A172 (cell line): ENCODE measurements around the gene CDYL2. TPM values are rescaled to one million over a fixed set of nuclear protein-coding genes. Genes with fewer than 3 reads are reported as not detected.
A peak's percentile ranks its signal among the peaks of the same experiment; 100 is the strongest.
"Not testable (repeated sequence)": the region's sequence is repeated elsewhere in the genome, so short reads cannot be mapped to it uniquely, and the experiment has no call there.

ENCODE experiments used
- DNase-seq: peaks from one replicate; pipeline ENCODE4 v3.0.0-alpha.2; 2015; ENCODE audit warnings: low spot score
- total RNA-seq: library from RNA; depleted of rRNA; stranded (reverse); fragments of >200 nt; shearing (Covaris generic); gene quantifications from 2 replicates; pipeline ENCODE4 v1.2.3, GENCODE V29; 2014

The CDYL2 gene
- total RNA-seq, 1 experiment from 2014 or later: 6.3 TPM

GRCh38 chr16:80809366-80809765 lies 5.0 kb upstream of the CDYL2 start:
- no peak for DNase-seq

DNA sequence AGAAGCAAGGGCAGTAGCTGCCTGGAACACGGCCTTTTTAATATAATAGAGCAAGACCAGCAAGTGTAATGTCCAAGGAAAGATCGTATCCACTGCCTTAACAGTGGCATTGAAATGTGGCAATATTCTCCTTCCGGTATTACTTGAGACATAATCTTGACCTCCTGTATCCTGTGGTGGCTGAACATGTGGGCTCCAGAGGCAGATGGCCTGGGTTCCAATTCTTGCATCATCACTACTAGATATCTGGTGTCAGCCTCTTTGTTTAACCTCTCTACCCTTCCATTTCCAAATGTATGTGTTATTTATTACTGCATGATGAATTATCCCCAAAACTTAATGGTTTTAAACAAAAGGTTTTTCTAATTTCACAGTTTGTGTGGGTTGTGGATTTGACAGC lies 3.5 kb upstream of the CDYL2 start:
- no peak for DNase-seq

DNA sequence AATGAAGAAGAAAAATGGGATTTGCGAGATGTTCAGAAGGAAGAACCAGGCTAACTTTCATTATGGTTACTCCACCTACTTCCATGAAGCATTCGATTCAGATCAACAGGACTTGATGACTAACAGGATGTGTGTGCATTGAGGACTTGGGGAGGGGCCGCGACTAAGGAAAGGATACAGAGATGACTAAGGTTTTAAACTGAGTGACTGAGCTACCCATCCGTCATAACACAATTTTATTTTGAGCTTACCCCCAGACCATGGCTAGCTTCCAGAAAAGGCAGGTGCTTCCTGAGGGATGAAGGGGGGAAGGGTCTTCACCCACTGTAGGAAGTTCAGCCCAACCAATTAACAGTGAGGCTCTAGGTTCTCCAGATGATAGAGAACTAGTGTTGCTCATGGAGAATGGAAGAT lies 2.5 kb upstream of the CDYL2 start:
- peak; percentile 86 for DNase-seq

DNA sequence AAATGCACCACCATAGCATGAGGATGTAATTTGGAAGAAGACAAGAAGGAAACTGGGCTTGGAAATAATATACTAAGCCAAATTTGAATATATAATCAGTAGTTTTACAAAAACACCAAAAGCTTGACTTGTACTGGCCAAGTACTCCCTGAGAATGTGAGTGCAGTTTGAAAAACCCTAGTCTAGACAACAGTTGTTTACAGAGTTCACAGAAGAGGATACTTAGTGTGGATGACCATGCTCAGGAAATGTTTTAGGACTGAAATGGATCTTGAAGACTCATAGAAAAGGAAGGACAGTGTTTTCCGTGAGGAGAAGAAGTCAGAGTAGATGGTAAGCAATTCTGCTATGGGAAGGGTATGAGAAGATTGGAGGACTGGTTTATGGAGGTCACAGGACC lies 1.9 kb upstream of the CDYL2 start:
- no peak for DNase-seq

DNA sequence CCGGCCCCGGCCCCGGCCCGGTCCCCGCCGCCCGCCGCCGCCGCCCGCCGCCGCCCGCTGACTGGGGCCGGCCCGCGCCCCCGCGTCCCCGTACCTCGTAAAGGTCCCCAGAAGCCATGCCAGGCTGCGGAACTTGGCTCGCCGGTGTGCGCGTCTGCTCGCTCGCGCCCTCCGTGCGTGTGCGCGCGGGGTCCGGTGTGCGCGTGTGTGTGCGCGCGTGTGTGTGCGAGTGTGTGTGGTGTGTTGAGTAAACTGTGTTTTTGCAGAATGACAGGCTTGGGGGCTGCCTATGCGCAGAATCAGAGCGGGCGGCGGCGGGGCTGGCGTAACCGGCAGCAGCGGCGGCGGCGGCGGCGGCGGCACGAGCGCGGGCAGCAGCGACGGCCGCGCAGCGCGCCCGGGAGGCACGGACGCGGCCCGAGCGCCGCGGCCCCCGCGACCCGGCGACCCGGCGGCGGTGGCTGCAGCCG lies 307 bp downstream of the CDYL2 start:
- DNase-seq: peak; percentile 14

GRCh38 chr16:80803339-80804055 lies 901 bp downstream of the CDYL2 start:
- DNase-seq: no peak

DNA sequence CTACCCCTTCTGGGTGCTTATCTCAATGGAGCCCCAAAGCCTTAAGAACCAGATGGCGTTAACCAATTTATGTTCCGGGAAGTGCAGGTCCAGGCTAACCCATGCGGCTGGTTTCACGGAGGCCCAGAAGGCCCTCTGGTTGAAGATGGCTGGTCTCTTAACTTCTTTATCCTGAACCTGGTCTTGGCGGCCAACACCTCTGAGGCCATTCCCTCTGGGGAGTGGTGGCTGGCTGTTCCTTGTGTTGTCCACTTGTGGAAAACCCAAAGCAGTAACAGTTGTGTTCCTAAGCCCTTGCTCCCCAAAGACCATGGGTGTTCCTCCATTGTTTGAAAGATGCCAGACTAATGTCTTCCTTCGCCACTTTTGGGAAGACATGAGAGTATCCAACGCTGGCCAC lies 1.5 kb downstream of the CDYL2 start:
- no peak for DNase-seq

GRCh38 chr16:80802138-80802537 lies 2.3 kb downstream of the CDYL2 start:
- no peak for DNase-seq

GRCh38 chr16:80794071-80794470 lies 10.3 kb downstream of the CDYL2 start:
- no peak for DNase-seq

DNA sequence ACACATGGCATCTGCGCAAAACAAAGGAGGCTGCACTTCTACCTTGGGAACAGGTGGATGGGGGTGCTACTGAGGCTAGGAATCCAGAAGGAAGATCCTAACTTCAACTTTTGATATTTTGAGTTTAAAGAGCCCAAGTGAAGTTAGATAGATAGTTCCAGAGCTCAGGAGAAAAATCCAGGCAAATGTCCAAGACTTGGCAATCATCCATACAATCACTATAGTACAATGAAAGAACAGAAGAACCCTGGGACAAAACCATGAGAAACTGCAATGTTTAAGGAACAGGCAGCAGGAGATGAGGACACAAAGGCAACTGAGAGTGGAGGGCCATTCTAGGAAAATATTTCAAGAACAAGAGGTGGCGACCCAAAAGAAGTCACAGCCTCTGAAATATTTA lies 12.4 kb downstream of the CDYL2 start:
- DNase-seq: no peak

DNA sequence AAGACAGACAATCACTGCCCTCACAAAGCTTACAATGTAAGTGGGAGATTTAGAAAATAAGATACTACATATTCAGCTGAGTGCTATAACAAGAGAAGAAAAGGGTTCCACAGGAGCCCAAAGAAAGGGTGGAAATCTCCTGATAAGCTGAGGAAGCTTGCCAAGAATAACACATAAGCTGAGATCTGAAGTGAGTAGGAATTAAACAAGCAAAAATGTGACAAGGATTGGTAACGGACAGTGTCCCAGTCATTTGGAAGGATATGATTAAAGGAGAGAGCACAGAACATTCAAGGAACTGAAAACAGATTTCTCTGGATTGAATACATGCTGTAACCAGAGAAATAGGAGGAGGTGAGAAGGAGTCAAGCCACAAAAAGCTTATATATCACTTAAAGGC lies 13.0 kb downstream of the CDYL2 start:
- no peak for DNase-seq

- DNase-seq: no peak
Observed at GRCh38 chr16:80790751-80791150, 13.6 kb downstream of the CDYL2 start.

DNA sequence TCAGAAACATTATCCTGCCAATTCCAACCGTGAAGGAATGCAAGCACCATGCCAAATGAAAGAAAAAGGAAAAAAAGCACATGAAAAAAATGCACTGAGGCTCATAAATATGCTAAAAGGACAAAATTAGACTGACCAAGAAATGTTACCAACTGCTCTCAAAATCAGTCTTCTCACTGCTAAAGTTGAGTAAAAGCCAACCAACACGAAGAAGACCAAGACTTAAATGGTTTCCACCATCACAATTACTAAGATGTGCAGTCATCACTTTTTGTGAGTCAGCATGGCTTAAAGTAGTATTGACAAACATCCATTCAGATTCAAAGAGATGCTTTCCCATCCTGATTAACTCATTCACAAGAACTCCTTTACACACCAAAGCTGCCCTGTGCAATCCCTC lies 16.4 kb downstream of the CDYL2 start:
- no peak for DNase-seq

DNA sequence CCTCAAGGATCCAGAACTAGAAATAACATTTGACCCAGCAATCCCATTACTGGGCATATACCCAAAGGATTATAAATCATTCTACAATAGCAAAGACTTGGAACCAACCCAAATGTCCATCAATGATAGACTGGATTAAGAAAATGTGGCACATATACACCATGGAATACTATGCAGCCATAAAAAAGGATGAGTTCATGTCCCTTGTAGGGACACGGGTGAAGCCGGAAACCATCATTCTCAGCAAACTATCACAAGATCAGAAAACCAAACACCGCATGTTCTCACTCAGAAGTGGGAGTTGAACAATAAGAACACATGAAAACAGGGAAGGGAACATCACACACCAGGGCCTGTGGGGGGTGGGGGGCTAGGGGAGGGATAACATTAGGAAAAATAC lies 17.8 kb downstream of the CDYL2 start:
- not testable (repeated sequence) for DNase-seq

GRCh38 chr16:80784951-80785350 lies 19.4 kb downstream of the CDYL2 start:
- DNase-seq: no peak

GRCh38 chr16:80778703-80779102 lies 25.7 kb downstream of the CDYL2 start:
- no peak for DNase-seq

GRCh38 chr16:80776856-80777255 lies 27.5 kb downstream of the CDYL2 start:
- DNase-seq: no peak

GRCh38 chr16:80775450-80775849 lies 28.9 kb downstream of the CDYL2 start:
- no peak for DNase-seq

DNA sequence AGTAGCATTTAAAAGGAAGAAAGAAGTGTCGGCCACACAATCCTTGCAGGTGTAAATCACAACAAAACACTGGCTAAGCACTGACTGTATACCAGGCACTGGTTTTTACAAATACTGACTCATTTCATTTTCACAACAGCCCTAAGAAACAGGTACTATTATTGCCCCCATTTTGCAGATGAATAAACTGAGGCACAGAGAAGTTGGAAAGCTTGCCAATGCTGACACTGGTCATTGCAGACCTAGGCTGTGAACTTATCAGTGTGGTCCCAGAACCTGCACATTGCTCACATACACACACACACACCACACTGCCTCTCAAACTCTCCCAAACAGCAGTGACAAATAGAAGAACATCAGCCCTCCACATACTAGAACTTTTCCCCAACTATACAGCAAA lies 37.6 kb downstream of the CDYL2 start:
- no peak for DNase-seq

DNA sequence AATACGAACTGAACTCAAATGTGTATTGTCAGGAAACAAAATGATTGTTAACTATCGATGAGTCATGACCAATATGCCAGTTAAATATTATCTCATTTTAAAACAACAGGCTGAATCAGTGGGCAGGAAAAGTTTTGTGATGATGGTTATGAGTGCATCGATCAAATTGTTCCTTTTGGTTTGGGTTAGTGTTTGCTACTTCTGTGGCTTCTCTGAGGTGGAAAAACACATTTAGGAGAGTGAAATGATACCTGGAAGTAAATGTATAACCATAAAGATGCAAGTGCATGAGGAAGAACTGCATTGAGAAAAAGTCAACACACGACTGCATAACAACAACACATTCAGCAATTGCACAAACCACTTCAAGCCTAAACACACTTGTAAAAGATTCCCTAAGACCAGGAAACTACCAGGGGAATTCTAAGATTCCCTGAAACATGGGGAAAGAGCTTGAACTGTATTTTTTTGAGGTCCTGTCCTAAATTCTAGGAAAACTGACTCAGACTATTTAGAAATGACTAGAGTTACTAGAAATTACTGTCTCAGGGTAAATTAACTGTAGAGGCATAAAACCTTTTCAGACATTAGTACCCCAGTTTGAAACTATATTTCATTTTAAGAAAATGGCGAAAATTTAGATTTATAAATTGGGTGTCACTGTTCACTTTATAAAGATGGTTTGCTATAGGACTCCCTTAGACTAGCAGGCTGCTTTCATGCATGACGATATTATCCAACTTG lies 44.8 kb downstream of the CDYL2 start:
- no peak for DNase-seq

DNA sequence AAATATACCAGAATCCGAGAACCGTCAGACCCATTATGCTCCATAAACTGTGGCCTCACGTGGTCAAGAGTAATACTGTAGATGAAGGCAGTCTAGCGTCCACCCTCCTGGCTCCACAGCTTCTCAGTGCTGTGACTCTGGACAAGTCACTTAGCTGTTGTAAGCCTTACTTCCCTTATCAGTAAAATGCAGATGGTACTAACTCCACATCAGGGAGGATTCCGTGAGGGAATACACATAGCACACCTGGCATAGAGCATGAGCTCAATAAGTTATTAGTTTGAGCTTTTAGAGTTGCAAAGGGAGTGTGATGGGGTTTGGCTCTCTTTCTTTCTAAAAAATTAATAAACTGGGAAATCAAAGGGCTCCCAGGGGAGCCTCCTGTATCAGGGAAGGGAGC lies 49.9 kb downstream of the CDYL2 start:
- no peak for DNase-seq

DNA sequence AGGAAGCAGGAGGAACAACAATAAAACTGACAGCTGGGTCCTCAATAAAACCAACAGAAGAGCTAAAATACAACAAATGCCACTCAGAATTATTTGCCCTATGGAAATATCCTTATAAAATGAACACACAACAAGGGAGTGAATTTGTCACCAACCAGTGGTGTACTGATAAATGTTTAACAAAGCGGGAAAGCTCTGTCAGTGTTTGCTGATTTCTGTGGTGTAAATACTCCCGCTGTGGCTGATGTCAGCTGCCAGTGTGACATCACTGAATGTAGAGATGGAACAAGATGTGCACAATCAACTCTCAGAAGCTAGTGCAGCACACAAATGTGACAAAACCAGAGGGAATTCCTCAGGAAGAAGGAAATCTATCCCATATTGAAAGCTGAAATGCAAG lies 51.9 kb downstream of the CDYL2 start:
- no peak for DNase-seq

DNA sequence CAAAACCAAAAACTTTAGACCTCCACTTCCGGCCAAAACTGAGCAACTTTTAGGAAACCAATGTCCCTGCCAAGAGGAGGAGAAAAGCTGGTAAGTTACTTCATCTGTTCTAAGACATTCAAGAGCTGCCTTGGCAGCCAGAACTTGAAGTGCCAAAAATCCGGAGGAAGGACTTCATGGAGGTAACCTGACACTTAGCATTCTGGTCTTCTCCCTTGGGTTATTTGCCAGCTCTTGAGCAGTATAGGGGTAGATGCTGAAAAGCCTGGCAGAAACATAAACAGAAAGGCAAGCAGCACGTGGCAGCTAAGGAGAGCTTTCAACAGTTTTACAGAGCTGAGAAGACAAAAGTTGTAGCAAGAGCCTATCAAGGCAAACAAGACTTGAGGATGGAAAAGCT lies 53.2 kb downstream of the CDYL2 start:
- no peak for DNase-seq
